HG02840 (cell line): ENCODE data around the gene ATF3.

Experiments used
- ATAC-seq: cut with Tn5 transposase; IDR thresholded peaks from one replicate; pipeline ENCODE4 v1.9.1; 2021; ENCODE audit warnings: mild to moderate bottlenecking, moderate library complexity, moderate number of reproducible peaks; ENCODE audit not compliant: unreplicated experiment, low FRiP score

ATF3 gene

DNA sequence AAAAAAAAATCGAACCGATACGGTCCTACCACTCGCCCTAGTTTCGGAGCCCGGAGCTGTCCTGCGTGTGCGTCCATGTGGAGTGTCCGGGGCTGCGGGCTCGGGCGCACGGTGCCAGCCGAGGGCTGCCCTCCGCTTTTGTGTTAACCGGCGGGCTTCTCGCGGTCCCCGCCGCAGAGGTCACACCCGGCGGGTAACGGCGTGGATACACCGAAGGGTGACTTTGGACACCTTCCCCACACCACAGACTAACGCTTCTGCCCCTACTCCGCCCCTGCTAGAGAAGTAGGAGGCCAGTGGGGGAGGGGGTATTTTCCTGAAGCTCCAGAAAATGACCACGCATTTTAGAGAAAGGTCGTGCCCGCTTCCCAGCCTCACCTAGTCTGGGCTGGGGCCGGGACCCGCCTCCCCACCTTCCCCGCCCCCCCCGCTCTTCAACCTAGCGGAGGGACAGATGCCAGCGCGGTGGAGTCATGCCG lies 609 bp upstream of the ATF3 start:
- peak; percentile 1 for ATAC-seq

DNA sequence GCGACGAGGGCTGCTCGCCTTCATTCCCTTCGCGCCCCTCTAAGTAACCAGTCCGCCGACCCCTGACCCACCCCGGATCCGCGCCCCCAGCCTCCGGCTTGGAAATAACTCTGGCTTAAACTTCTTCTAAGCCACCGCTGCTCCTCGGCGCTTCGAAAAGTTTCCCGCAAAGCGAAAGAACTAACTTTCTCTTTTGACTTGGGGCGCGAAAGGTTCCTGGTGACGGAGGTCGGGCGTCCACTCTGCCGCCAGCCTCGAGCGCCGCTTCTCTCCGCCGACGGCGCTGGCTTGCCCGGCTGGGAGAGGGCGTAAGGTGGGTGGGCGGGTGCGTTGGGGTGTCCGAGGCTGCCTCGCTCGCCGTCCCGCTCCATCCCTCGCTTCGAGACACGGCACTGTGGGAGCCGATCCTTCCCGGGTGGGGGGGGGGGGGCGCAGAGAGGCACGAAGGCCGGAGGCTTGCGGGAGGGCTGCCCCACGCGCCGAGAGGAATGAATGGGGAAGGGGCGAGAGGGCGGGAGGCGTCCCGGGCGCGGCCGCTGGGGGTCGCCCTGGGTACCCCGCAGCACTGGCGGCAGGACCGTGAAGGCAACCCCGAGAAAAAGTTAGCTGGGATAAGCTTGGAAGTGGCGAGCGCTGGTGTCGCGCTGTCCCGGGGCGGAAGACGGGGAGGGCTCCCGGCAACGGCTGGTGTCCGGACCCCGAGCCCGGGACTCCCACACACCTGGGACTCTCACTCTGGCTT lies 569 bp downstream of the ATF3 start:
- peak; percentile 21 for ATAC-seq

DNA sequence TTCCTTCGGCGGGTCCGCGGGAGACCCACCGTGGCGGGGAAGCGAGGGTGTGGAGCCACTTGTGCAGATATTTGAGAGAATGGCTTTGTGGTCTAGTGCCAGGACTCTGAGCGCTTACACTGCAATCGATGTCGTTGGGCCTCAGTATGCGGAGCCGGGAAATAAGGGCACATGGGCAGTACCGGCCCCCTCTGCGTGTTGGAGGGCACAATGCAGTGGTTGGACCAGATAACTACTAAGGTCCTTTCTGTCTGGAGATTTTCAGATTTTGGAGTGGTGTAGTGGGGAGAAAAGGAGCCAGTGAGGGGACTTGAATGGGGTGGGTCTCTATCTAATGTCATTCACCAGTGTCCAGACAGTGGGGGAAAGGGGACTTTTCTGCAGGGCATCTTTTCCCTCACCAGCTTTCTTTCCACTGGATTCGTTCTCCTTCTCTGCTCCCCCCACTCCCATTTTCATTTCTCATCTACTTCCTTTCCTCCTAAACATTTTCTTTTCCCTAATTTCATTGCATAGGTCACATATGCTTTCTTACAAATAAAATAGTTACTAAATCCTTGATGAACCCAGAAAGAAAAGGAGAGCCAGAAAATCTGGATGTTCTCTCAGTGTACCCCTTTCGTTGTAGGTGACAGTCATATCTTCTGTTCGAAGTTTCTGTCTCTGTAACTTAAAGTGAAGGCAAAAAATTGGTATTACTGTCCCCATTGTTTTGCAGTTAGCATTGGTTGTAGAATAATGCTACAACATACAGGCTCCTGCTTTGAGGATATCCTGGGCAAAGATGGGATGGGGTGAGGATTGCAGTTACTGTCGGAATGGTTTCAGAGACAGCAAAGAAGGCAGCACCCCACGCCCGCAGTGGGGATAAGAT lies 1.4 kb downstream of the ATF3 start:
- ATAC-seq: no peak

DNA sequence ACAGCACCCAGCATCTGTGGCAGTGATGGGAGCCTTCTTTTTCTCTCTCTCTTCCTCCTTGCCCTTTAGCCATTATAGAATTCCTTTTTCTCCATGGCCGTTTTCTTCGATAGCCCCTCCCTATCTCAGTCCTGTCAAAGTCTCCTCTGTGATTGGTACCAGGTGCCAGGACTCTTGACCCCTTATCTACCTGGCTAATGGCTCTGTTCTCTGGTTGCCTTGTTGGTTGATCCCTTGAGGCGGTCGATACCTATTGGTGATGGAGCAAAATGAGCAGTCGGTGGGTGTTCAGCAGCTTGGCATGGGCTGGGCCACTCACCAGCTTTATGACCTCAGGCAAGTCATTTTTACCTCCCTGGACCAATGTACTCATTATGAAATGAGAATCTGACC lies 2.0 kb downstream of the ATF3 start:
- no peak for ATAC-seq

DNA sequence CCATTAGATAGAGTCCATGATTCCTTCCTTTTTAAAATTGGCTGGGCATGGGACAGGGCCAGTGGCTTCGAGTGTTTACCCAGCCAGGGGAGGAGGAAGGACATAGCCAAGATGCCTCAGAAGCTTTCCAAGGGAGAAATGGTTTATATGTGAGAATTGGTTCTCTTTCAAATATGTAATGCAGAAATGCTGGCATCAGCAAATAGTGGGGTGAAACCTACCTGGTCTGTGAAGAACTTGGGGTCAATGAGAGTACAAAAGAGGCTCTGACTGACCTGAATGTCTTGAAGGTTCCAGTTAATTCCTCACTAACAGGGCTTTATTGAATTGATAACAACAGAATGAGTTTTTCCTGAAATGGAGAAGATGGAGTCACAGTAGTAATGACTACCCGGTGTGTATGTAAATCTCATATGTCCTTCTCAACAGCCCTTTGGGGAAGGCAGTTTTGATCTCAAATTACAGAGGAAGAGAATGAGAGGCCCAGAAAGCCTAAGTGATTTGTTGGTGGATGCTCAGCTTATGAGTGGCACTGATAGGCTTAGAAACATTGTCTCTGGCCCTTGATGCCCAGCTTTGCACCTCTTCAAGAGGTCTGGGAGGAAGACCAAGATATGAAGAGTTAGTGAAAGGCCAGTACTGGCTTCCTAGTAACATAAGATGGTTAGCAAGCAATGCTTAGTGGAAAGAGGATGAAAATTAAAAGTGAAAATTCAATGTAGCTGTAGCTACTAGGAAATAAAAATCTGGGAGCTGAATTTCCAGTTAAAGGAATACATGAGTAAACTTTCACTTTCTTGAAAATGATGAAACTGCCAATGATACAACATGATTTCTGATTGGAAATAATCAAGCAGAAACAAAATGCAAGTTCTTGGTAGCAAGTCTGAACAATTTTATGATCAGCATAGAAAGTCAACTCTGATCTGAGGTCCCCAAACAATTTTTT lies 2.7 kb downstream of the ATF3 start:
- ATAC-seq: no peak

DNA sequence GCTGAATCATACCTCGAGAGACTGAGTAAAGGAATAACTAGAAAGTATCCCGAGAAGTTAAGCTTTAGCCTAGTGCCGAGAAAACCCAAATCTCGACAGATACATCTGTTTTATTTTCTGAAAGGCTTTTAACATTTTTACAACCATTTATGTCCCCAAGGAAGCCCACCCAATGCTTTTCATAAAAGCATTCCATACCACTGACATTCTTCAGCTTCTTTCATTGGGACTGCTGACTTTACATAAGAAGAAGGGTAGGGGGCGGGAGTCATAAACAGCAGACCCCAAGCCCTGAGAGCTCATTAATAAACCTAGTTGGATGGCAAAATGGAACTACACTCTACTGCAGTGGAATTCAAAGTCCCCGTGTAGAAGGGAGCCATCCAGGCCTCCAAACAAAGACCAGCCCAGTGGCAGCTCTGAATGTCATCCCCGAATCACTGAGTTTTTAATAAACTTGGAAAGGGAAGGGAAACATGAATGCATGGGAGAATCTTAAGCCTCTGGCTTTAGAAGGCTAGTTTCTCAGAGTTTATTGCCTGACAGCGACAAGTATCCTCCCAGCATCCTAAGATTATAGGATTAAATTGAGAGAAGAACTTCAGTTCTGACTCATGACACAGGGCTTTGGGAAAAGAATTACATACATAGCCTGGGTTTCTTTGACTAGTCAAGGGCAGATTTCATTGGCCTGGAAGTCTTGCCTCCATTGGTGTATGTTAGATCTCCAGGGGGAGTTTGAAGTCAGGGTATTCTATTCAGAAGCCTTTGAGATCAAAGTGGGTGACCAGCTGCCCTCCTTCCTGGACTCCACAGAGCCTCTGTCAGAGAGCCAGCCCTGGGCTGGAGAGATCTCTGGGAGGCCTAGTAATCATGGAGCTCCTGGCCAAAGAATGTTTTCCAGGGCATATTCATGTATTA lies 3.7 kb downstream of the ATF3 start:
- no peak for ATAC-seq

DNA sequence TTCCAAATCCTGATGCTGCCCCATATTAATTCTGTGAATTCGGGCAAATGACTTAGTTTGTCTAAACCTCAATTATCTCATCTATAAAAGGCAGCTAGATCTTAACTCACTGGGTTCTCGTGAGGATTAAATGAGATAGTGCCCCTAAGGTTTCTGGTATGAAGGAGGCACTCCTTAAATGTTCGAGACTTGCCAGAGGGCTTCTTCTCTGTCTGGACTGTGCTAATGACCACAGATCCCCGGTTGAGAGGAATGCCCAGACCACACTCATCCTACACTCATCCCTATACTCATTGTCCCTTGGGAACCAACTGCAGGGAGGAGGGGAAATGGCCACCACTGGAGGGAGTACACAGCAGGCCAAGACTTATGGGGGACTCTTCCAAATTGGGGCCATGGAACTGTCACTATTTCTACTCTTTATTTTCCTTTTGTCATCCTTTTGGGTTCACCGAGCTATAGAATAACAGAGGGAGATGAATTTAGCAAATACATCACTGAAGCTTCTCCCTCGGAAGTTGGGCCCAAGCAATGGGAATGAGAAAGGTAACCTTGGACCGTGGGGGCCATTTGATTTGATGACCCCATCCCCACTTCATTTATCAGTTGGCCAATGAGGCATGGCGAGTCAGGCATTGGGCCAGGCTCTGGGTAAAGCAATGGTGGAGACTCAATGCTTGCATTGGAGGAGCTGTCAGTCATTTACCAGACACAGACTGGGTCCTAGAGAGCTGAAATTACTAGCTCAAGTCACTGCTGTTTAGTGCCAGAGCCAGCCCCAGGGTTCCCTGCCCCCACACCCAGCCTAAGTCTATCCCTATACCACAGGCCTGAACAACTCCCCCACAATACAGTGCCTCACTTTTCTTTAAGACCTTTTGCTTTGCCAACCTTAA lies 5.1 kb downstream of the ATF3 start:
- no peak for ATAC-seq

DNA sequence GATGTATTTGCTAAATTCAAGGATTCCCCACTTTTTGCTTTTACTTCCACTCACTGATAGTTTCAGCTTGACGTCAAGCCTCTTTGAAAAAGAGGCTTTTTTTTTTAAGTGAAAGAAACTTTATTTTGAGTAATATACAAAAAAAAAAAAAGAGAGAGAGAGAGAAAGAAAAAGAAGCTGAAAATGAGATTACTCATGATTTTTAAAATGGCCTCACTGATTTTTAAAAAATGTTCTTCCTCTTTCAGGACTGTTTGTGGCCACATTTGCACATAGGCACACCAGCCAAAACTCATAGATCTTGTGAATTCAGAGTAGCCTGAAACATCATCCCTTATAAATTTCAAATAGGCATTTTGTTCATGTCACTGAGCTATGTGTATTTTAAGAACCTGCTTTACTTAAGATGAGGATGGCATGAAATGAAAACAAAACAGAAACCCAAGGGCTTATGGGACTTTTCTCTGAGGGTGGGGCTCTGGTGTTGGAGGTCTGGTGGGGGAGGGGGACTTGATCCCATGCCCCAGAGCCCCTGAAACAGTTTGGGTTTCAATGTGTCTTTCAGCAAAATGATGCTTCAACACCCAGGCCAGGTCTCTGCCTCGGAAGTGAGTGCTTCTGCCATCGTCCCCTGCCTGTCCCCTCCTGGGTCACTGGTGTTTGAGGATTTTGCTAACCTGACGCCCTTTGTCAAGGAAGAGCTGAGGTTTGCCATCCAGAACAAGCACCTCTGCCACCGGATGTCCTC lies 6.1 kb downstream of the ATF3 start:
- no peak for ATAC-seq

DNA sequence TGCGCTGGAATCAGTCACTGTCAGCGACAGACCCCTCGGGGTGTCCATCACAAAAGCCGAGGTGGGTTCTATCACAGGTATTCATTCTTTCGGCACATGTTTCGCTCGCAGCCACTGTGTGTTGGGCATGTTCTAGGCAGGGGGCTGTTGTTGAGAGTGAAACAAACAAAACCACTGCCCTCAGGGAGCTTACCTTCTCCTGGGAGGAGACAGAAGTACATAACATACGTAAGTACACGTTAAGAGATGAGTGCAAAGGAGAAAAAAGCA lies 6.6 kb downstream of the ATF3 start:
- ATAC-seq: no peak

DNA sequence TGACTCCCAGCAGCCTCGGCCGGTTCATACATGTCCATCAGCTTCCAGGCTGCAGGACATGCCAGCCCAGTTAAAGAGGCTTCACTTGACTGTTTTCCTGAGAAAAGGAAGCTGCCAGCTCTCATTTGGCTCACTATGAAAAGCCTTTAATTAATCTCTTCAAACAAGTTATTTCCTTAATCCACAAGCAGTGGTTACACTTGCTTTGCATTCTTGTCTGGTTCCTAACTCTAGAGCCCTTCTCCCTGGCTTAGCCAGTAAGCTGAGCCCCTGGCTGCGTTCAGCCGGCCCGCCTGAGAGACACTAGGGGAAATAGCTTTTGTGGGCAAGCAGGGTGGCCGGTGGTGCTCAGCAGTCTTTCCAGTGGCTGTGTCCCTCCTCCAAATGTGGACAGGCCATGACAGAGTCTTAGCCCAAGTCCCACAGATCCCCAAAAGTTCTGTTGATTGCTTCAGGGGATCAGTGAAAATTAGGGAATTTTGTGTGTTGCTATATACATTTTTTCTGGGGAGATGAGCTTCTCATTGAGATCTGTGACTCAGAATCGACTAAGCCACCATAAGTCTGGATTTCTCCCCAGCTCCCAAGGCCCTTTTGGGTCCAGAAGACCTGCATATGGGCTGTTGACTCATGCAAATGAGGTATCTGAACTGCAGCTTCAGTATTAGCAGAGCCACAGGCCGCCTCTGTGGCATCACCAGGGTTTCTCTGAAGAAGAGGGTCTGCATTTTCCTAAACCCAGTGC lies 10.1 kb downstream of the ATF3 start:
- no peak for ATAC-seq

DNA sequence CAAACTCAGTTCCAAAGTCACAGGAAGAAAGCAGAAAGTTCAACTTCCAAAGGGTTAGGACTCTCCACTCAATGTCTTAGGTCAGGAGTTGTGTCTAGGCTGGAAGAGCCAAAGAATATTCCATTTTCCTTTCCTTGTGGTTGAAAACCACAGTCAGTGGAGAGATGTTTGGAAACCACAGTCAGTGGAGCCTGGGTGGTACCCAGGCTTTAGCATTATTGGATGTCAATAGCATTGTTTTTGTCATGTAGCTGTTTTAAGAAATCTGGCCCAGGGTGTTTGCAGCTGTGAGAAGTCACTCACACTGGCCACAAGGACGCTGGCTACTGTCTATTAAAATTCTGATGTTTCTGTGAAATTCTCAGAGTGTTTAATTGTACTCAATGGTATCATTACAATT lies 11.7 kb downstream of the ATF3 start:
- no peak for ATAC-seq

DNA sequence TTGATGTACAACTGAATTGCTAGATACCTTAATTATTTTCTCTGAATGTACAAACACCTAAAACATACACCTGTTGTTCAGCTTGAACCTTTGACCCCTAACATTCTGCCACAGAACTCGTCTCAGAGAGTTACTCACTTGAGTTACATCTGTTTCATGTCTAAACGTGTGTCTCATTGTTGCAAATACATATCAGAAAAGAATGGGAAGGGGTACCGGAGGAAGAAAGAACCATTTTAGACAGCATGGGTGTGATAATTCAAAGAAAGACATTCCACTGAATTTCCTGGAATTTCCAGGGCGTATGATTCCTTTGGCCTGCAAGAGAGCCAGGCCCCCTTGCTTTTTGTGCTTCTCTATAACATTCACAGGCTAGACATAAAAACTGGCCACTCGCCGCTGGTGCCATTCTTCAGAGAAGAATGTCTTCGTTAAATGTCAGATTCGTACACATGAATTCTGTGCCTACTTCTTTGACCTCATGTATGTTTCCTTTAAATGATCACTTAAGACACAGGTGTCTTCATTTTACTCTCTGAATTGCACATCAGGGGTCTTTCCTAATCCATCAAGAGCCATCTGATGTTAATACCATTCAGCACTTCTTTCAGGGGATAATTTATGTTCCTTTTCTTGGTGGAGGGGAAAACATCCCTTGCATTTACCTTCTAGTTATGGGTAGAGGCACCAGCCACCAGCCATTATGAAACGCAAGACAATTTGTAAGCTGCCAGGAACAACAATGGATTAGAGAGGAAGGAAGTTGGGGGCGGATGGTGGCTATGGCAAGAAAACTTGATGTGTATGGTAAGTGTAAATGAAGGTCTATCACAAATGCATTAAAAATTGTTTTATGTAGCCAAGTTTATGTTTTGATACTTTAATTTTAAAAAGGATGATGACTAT lies 12.7 kb downstream of the ATF3 start:
- ATAC-seq: no peak

DNA sequence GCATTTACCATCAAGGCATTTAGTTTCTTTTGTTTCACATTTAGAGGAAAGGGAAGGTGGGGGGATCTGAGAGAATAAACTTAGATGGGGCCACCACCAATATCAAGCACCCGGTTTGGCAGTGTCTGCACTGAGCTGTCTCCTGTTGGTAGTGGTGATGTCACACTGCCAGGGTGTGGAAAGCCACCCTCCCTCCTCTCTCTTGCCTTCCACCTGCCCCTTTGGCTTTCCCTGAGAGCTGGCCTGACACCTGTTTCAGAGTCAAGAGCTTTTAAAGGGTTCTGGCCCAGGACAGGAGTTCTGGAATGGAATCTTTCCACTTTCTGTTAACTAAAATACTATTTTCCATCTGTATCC lies 13.4 kb downstream of the ATF3 start:
- ATAC-seq: no peak

DNA sequence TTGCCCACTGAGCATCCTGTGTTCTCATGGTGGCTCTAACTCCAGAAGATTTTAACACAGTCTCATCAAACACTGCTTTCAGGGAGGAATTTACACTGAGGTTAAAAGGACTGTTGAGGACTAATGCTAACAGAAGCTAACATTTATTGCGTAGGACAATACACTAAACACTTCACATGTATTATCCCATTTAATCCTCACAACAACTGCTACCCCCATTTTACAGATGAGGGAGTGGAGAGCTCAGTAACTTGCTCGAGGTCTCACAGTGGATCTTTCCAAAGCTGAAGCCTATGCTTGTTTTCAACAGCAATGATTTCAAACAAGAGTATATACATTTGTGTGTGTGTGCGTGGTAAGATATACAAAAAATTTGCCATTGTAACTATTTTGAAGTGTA lies 13.9 kb downstream of the ATF3 start:
- ATAC-seq: no peak

DNA sequence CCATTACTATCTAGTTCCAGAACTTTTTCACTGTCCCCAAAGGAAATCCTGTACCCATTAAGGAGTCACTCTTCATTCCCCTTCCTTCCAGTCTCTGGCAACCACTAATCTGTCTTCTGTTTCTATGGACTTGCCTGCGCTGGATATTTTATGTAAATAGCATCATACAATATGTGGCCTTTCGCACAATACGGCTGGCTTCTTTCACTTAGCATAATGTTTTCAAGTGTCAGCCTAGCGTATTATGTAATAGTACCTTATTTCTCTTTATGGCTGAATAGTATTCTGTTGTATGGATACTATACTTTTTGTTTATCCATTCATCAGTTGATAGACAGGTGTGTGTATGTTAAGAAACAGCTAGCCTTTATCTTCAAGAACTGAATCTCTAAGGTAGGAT lies 14.3 kb downstream of the ATF3 start:
- no peak for ATAC-seq

DNA sequence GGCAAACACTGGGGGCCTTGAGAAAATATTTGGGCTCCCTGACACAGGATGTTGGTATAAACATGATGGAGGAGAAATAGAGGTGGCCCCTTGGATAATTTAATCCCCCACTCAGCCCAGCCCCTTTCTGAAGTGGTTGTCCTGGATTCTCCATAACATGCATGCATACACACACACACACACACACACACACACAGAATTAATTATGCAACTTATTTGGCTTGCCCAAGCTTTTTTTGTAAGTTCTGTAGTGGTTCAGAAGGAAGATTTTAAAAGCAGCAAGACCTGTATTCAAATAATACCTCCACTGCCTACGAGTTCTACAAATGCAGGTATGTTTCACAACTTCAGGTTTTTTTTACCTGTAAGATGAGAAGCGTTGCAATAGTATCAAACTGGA lies 15.0 kb downstream of the ATF3 start:
- ATAC-seq: no peak
